Right lung (tissue), 5 donors: Measurements from ENCODE around the gene GLS. TPM values are rescaled to one million over a fixed set of nuclear protein-coding genes. Genes with fewer than 3 reads are reported as not detected.
A peak's percentile ranks its signal among the peaks of the same experiment; 100 is the strongest.

Source experiments
- DNase-seq, 2 donors: peaks; one replicate each; pipeline ENCODE4 v3.0.0-alpha.2; 2013
- polyA plus RNA-seq, 5 donors: library from polyadenylated mRNA; unstranded; fragments of 120-200 nt; gene quantifications; one replicate each; pipeline versions ENCODE4 v1.2.1 to v1.2.3, GENCODE V29; 2013; ENCODE audit warnings: inconsistent platforms in 1 of 5, low replicate concordance in 1 of 5; ENCODE audit not compliant: insufficient read length in 5 of 5, insufficient read depth in 1 of 5

GLS gene
- polyA plus RNA-seq, 5 donors, result 77.3 to 139 (median 115) TPM

DNA sequence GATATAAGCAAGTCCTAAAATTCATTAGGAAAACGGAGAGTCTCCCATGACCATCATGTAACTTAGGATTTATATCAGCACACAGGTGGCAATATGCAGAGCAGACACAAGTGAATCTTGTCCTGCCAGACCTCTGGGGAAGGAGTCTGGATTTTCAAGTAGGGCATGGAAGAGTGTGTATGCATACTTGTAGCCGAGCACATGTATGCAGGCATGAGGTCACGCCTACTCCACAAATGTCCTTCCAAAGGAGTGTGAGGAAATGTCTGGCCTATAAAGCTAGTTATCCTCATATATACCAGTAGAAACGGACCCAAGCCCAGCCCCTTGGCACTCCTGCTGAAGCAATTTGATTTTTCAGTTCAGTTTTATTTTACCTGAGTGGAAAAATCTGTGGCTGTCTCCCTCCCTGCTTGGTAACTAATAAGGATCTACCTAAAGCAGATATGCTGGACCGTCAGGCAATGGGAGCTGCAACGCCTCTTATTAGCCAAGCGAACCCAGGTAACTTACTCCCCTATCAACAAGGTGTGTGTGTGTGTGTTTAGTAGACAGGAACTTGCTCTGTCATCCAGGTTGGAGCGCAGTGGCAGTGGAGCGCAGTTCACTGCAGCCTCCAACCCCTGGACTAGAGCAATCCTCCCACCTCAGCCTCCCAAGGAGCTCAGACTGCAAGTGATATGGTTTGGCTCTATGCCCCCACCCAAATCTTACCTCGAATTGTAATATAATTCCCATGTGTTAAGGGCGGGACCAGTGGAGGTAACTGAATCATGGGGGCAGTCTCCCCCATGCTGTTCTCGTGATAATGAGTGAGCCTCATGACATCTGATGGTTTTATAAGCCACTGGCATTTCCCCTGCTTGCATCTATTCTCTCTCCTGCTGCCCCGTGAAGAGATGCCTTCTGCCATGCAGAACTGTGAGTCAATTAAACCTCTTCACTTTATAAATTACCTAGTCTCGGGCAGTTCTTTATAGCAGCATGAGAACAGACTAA is 130.6 kb downstream of the GLS start:
- no peak for DNase-seq

DNA sequence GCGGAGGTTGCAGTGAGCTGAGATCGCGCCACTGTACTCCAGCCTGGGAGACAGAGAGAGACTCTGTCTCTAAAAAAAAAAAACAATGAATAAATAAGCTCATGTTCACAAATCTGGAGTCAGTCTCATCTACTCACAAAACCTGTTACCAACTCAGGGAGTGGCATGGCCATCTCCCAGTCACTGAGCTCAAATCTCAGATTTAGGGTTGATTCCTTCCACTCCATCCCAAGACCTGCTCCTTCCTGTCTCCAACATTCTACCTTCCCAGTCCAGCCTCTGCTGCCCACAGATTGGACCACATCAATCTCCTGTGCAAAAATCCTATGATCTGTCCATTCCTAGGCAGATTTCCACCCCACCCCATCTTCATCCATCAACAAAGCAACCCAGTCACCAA is 131.7 kb downstream of the GLS start:
- no peak for DNase-seq

DNA sequence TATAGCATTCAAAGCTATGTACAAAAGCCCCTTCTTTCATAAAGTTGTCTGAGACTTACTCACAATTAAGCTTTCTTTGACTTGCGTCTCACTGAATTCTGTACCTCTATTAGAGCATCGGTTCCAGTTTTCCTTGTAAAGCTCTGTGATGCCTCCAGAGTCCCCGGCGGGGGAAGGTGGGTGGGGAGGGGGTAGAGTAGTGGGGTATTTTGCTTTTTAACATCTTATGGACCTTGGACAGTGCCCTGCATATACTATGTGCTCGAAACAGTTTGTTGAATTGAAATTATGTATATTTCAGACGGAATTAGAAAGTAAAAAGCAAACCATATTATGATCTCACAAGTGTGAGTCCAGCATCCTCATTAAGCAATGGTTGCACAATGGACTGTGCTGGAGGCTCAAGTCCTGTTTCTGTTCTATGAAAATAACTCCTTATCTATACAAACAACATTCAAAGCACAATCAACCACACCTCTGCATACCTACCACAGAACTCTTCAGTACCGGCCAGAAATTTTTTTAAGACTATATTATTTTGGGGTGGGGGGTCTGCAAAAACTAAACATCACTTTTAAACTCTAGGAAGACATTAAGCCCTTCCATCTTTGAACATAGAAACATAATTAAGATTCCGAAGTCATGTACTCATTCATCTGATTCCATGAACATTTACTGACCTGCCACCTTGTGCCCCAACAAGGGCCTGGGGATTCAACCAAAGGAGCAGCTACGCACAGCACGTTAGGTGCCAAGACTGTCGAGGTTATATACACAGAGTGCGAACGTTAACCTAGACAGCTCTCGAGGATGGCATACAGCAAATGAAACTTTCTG is 132.4 kb downstream of the GLS start:
- no peak for DNase-seq

DNA sequence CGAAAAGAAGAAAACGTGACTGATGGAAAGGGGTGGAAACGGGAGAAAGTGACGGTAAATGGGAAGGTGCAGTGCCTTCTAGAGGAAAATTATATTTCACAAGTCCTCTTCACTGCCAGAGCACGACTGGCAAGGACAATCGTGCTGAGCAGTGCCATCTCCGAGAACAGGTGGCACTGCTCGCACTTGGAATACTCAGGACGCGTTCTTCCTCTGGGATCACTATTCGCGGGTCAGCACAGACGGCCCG is 133.0 kb downstream of the GLS start:
- DNase-seq, result no peak

DNA sequence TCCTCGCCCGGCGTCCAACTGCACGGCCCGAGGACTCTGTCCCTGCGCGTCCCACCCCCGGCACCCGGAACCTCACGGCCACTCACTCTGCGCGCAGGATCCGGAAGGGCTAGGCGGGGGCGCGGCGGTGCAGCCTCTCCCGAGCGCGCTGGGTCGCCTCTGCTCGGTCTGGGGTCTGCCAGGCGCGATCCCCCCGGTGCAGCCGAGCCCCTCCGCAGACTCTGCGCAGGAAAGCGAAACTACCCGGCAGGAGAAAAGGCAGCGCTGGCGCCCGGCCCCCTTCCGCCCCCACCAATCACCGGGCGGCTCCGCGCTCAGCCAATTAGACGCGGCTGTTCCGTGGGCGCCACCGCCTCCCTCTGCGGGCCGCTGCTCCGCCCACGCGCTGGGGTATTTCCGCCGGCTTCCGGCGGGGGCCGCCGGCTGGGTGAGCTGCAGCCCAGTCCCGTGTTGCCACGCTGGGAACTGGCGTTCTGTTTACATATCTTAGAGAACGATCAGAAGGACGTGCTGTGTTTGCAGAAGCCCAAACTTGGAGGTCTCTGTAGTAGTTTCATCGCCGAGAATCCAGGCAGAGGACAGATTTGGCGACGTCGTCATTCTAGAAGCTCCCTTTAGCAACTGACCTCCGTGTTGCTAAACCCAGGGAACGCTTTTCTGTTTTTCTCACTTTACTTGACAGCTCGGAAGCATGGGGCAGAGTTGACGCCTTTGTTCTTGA is 133.5 kb downstream of the GLS start, which contains the start of gene STAT1:
STAT1 (minus strand) TSS at position 240 of the 721 bp plus-strand sequence. CDS start 4,168 bp downstream, outside the sequence.
- DNase-seq, result peak; percentile 95 to 96

DNA sequence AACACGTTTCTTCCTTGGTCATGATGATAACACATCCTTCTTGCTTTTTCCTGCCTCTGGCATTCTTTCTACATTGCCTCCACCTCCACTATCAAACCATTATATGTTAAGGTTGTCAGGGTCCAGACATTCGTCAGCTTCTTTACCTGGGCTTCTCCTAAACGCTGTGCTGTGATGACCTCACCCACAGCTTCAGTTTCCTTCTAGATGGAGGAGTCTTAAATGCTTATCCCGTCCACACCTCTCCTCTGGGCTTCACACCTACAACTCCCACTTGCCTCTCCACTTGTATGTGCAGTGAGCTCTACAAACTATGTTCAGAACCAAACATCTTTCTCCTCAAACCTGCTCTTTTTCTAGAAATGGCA is 134.0 kb downstream of the GLS start:
- no peak for DNase-seq

Other genes starting within 250 kb of the GLS start
- gene NAB1, start 231.7 kb upstream of the GLS start, polyA plus RNA-seq, result 10 to 100 TPM; 51.9 to 93.5 (median 86.1) TPM
- 10 to 100 TPM; 47.9 to 67.5 (median 65.6) TPM for gene STAT1, start 133.3 kb downstream of the GLS start, polyA plus RNA-seq